CD14-positive monocyte (primary cell): ENCODE results near the gene CACYBP. TPM values are rescaled to one million over a fixed set of nuclear protein-coding genes. Genes with fewer than 3 reads are reported as not detected.

Experiments
- DNase-seq, 3 donors: peaks; one replicate each; pipeline ENCODE4 v3.0.0-alpha.2; 2011 to 2022
- H2AFZ ChIP-seq: 2 replicates; pipeline ENCODE4 v1.6.0; 2012; ENCODE audit warnings: mild to moderate bottlenecking, low read depth, low read length, inconsistent platforms; ENCODE audit not compliant: insufficient read depth, poor library complexity, severe bottlenecking
- H3K27ac ChIP-seq, 2 donors: 1 replicate in 1 of 2; 2 replicates in 1 of 2; pipeline ENCODE4 v1.5.1; 2012 to 2013; ENCODE audit warnings: low read length in 2 of 2, control low read depth in 1 of 2, inconsistent platforms in 1 of 2, low read depth in 1 of 2, mild to moderate bottlenecking in 1 of 2
- H3K27me3 ChIP-seq, 2 donors: one replicate each; pipeline versions ENCODE4 v1.6.0 to v1.6.1; 2011 to 2013; ENCODE audit warnings: low read length in 2 of 2; ENCODE audit not compliant: control insufficient read depth in 2 of 2, insufficient read depth in 2 of 2
- H3K36me3 ChIP-seq, 2 donors: replicated peaks in 1 of 2; 1 replicate in 1 of 2; 2 replicates in 1 of 2; pipeline versions ENCODE4 v1.5.1 to v1.6.1; 2012 to 2013; ENCODE audit warnings: low read length in 2 of 2, control low read depth in 1 of 2, inconsistent platforms in 1 of 2, mild to moderate bottlenecking in 1 of 2; ENCODE audit not compliant: insufficient read depth in 2 of 2, control insufficient read depth in 1 of 2
- H3K4me1 ChIP-seq, 2 donors: 1 replicate in 1 of 2; 2 replicates in 1 of 2; pipeline versions ENCODE4 v1.5.1 to v1.6.1; 2012 to 2013; ENCODE audit warnings: low read length in 2 of 2, control low read depth in 1 of 2, inconsistent platforms in 1 of 2, mild to moderate bottlenecking in 1 of 2, moderate library complexity in 1 of 2; ENCODE audit not compliant: insufficient read depth in 2 of 2, control insufficient read depth in 1 of 2
- H3K4me2 ChIP-seq: replicated peaks from 2 replicates; pipeline ENCODE3; 2012; ENCODE audit warnings: low read length, moderate library complexity, mild to moderate bottlenecking; ENCODE audit not compliant: poor library complexity, severe bottlenecking; ENCODE audit errors: extremely low read depth
- H3K4me3 ChIP-seq, 3 experiments: fragments of 200-600 bp in 1 of 3; sonication (generic) in 1 of 3; replicated peaks in 1 of 3; 1 replicate in 2 of 3; 2 replicates in 1 of 3; pipeline ENCODE4 v1.5.1; 2011 to 2013; ENCODE audit warnings: low read length in 3 of 3, mild to moderate bottlenecking in 3 of 3, control low read depth in 2 of 3, low read depth in 2 of 3, inconsistent platforms in 1 of 3, moderate library complexity in 1 of 3
- H3K79me2 ChIP-seq: 2 replicates; pipeline ENCODE4 v1.6.0; 2012; ENCODE audit warnings: mild to moderate bottlenecking, control low read depth, inconsistent platforms, low read length, moderate library complexity; ENCODE audit not compliant: insufficient read depth
- H3K9ac ChIP-seq: 2 replicates; pipeline ENCODE4 v1.6.0; 2017; ENCODE audit warnings: low read length, mild to moderate bottlenecking; ENCODE audit not compliant: insufficient read depth, poor library complexity, severe bottlenecking
- H3K9me3 ChIP-seq, 2 donors: replicated peaks in 1 of 2; 1 replicate in 1 of 2; 2 replicates in 1 of 2; pipeline versions ENCODE4 v1.5.1 to v1.6.1; 2012 to 2013; ENCODE audit warnings: low read length in 2 of 2, control low read depth in 1 of 2; ENCODE audit not compliant: control insufficient read depth in 1 of 2, insufficient read depth in 1 of 2
- H4K20me1 ChIP-seq: 2 replicates; pipeline ENCODE4 v1.6.0; 2012; ENCODE audit warnings: mild to moderate bottlenecking, low read length, control low read depth, moderate library complexity; ENCODE audit not compliant: insufficient read depth
- H3K27ac Mint-ChIP-seq, 7 donors: one replicate each; pipeline ENCODE4 v1.8.0; 2020; ENCODE audit warnings: mild to moderate bottlenecking in 7 of 7, mixed read lengths in 7 of 7, moderate library complexity in 6 of 7, inconsistent platforms in 2 of 7
- H3K27me3 Mint-ChIP-seq, 3 donors: one replicate each; pipeline ENCODE4 v1.8.0; 2021 to 2022; ENCODE audit warnings: low read depth in 3 of 3, mild to moderate bottlenecking in 3 of 3, mixed read lengths in 3 of 3, moderate library complexity in 3 of 3, inconsistent platforms in 1 of 3
- H3K36me3 Mint-ChIP-seq, 2 donors: one replicate each; pipeline ENCODE4 v1.8.0; 2020; ENCODE audit warnings: mixed read lengths in 2 of 2, inconsistent platforms in 1 of 2, mild to moderate bottlenecking in 1 of 2
- H3K4me1 Mint-ChIP-seq: one replicate; pipeline ENCODE4 v1.8.0; 2020; ENCODE audit warnings: mild to moderate bottlenecking, mixed read lengths
- H3K4me3 Mint-ChIP-seq, 2 donors: one replicate each; pipeline ENCODE4 v1.8.0; 2020; ENCODE audit warnings: mild to moderate bottlenecking in 2 of 2, mixed read lengths in 2 of 2, moderate library complexity in 1 of 2
- H3K9me3 Mint-ChIP-seq, 7 donors: one replicate each; pipeline ENCODE4 v1.8.0; 2020 to 2022; ENCODE audit warnings: mixed read lengths in 7 of 7, mild to moderate bottlenecking in 6 of 7, moderate library complexity in 6 of 7, inconsistent platforms in 2 of 7
- CTCF ChIP-seq: fragments of 200-600 bp; IDR thresholded peaks from one replicate; pipeline ENCODE4 v1.8.0; 2022; ENCODE audit warnings: antibody characterized with exemption, mild to moderate bottlenecking
- WGBS: methylation state at CpG from one replicate; pipeline ENCODE4 v1.1.5; 2013; ENCODE audit warnings: missing lambda C conversion rate; ENCODE audit not compliant: insufficient coverage; 5-methylcytosine and 5-hydroxymethylcytosine counted together
- intact Hi-C, 2 donors: fragments of 100-400 bp; cut with micrococcal nuclease; formaldehyde crosslinking; loops; one replicate each; pipeline versions ENCODE4 v1.15.0 to v1.15.1; 2023
- polyA plus RNA-seq, 3 donors: library from polyadenylated mRNA; depleted of rRNA in 1 of 3; unstranded in 2 of 3; stranded (reverse) in 1 of 3; fragments of 300-500 nt in 2 of 3; fragments of >200 nt in 1 of 3; fragmentation: Illumina TruSeq in 2 of 3; gene quantifications; 1 replicate in 2 of 3; 2 replicates in 1 of 3; pipeline ENCODE4 v1.2.3, GENCODE V29; 2012 to 2021

The CACYBP gene
- polyA plus RNA-seq, 3 donors, result 15.0 to 86.9 (median 74.8) TPM

- Histone ChIP-seq H3K4me2 (no peak overlapping the region), H3K36me3 (peaks cover 9 to 75% of the 10 kb centered on the region in 2 donors), H4K20me1 (no peaks in the 10 kb centered on the region), H2AFZ (no peak overlapping the region), H3K9ac (no peak overlapping the region), H3K27me3 (no peaks in the 10 kb centered on the region), H3K4me3 (no peak overlapping the region), H3K9me3 (no peaks in the 10 kb centered on the region), H3K4me1 (peaks cover 3 to 13% of the 10 kb centered on the region in 2 donors), H3K79me2 (no peaks in the 10 kb centered on the region), H3K27ac (no peak overlapping the region)
- intact Hi-C loops, result loop anchor here in 1 of 2 donors (10.0 kb wide), 1 partner anchor 967 kb away; the partner anchor contains the start of gene RC3H1
- TF ChIP-seq CTCF, result no peak
- Mint-ChIP-seq H3K9me3 (no peaks in the 10 kb centered on the region), H3K27me3 (no peaks in the 10 kb centered on the region), H3K4me1 (peaks cover 10% of the 10 kb centered on the region), H3K4me3 (no peak overlapping the region), H3K36me3 (peaks cover 46 to 55% of the 10 kb centered on the region in 2 donors), H3K27ac (no peak overlapping the region)
- no CpG with 5 or more reads among the region's 1 CpG for WGBS
- no peak for DNase-seq
Observed at GRCh38 chr1:174991473-174991872, 8.3 kb upstream of the CACYBP start.

GRCh38 chr1:174995121-174995520, 4.6 kb upstream of the CACYBP start:
- Histone ChIP-seq H3K27ac (no peak overlapping the region), H3K9ac (no peak overlapping the region), H3K27me3 (no peaks in the 10 kb centered on the region), H3K9me3 (no peaks in the 10 kb centered on the region), H3K4me1 (peaks cover 8 to 16% of the 10 kb centered on the region in 2 donors), H3K4me2 (no peak overlapping the region), H3K36me3 (peaks cover 5 to 55% of the 10 kb centered on the region in 2 donors), H4K20me1 (no peaks in the 10 kb centered on the region), H3K4me3 (no peak overlapping the region), H3K79me2 (peaks cover 3% of the 10 kb centered on the region), H2AFZ (no peak overlapping the region)
- Mint-ChIP-seq H3K4me1 (peaks cover 9% of the 10 kb centered on the region), H3K4me3 (no peak overlapping the region), H3K9me3 (no peaks in the 10 kb centered on the region), H3K27me3 (no peaks in the 10 kb centered on the region), H3K36me3 (peaks cover 28 to 32% of the 10 kb centered on the region in 2 donors), H3K27ac (no peak overlapping the region)
- no peak for TF ChIP-seq CTCF
- WGBS, result 100% methylated on average over 1 of the region's 3 CpGs
- no peak for DNase-seq
- intact Hi-C loops, result loop anchor here (5.0 to 10.0 kb wide), 2 partner anchors 223 to 970 kb away; partner anchors contain the start of gene RC3H1 (in 1 of the 2)
